HG03457 (cell line): ENCODE measurements around the gene SELENOH.
A peak's percentile ranks its signal among the peaks of the same experiment; 100 is the strongest.

Experiments used
- ATAC-seq: cut with Tn5 transposase; IDR thresholded peaks from one replicate; pipeline ENCODE4 v1.9.1; 2021; ENCODE audit warnings: moderate number of reproducible peaks; ENCODE audit not compliant: unreplicated experiment

Gene SELENOH

DNA sequence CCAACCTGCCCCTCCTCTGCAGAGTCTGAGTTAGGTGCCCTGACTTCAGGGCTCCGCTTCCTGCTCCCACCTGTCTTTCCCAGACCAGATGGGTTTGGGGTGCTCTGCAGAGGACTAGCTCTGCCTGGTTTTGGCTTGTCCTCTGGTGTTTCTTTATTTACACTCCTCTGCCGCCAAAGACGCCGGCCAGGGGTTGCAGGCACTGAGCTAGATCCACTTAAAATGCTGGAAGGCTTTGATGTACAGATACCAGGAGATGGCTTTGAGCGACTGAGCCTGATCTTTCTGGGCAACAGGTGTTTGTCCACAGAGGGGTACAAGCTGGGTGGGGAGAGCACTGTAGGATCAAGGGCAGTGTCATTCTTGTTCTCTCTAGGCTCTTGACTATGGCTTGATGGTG is 3.9 kb downstream of the SELENOH start:
- no peak for ATAC-seq

DNA sequence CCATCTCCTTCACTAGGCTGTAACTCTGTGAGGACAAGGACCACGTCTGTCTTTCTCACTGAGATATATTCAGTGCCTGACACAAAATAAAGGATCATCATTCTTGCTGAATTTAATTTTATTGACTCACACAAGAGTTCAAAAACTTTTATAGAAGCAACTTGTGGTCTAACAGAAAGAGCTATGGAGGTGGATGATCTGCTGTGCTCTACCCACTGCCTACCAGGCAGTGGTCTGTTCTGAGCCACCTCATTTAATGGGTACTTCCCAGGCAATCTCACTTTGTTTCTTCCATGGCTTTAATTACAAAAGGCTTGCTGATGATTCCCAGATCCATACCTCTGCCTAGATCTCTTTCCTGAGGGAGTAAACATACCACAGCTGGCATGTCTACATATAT is 5.6 kb downstream of the SELENOH start:
- ATAC-seq, result no peak

DNA sequence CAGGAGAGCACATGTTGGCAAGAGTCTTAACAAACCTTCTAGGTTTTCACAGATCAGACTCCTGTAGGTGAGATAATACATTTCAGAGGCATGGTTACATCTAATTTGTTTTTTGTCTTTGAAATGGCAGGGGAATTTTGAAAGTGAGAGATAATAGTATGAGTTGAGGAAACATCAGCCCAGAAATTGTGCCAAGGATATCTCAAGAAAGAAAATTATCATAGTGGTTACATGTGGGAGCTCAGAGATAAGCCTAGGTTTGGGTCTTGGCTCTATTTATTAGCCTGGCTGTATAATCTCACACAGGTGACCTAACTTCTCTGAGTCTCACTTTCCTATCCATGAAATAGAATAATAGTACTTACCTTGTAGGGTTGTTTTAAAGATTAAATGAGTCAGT is 9.9 kb downstream of the SELENOH start:
- no peak for ATAC-seq

DNA sequence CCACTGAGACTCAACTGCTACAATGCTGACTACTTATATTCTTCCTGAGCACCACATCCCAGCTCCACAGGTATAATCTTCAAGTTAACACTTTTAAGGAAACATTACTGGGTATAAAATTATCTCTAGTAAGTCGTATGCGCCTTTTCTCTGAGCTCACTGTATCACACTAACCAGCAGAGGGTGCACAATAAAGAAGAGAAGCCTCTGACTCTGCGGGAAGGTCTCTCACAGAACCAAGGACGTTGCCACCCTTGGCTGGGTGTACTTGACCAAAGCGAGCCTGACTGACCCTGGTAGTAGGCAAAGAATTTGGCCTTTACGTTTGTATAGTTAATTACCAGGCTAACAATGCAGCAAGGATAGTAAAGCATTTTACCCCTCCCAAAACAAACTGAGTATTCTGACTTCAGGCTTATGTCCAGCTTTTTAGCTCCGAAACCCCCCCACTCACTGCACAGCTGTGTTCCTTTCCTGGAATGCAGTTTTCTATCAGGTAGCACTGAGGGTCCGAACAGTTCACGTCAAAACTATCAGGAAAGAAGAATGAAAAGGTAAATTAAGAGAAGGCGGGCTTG is 10.5 kb downstream of the SELENOH start, which contains the start of gene BTBD18:
BTBD18 (minus strand) TSS at position 144 of the 578 bp plus-strand sequence. CDS start 631 bp downstream, outside the sequence.
- ATAC-seq, result no peak

DNA sequence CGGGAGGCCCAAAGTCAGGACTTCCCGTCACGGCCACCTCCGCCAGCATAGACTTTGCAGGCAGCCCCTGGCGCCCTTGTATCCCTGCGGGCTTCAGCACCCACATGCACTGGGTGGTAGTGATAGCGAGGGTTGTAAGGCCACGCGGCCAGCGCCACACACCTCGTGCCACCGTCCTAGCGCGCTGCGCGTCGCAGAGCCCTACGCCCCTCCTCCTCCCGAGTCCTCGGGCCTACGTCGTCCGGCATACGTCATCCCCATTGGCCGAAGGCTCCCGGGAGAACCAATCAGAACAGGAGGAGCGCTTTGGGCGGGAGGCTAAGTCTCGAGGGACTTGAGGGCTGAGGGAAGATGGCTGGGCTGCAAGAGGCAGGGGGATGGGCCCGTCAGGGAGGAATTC is 11.7 kb downstream of the SELENOH start:
- no peak for ATAC-seq

GRCh38 chr11:57758174-57758573 is 16.9 kb downstream of the SELENOH start:
- no peak for ATAC-seq

GRCh38 chr11:57761301-57762234 is 20.3 kb downstream of the SELENOH start, which contains the start of gene CTNND1:
Gene CTNND1 (plus strand): TSS chr11:57761802. CDS start chr11:57791479, 29,677 bp downstream.
- ATAC-seq, result peak; percentile 79

DNA sequence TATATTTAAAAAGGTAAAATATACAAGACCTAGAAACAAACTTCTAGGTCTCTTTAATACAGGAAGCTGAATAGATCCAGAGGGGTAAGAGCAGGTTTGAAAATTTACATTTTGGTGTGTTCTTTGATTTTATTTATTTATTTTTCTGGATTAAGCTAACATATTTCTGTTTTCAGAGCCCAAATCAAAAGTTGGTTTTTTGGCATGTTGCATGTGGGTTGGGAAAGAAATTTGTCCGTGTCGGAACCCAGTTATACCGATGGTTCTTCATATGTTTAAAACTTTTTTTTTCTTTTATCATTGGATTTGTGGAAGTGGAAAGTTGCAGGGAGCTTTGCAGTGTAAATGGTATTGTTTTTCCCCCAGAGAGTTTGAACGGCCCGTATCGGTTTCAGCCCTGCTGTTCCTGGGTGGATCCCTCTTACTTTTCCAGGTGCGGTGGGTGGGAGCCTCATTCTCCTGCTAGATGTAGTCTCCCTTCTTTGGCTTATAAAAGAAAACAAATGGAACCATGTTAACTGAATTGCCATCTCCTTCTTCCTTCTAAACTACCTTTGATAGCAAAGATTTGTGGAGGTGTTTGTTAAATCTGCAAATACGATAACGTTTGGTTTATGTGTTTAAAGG is 21.1 kb downstream of the SELENOH start:
- no peak for ATAC-seq

DNA sequence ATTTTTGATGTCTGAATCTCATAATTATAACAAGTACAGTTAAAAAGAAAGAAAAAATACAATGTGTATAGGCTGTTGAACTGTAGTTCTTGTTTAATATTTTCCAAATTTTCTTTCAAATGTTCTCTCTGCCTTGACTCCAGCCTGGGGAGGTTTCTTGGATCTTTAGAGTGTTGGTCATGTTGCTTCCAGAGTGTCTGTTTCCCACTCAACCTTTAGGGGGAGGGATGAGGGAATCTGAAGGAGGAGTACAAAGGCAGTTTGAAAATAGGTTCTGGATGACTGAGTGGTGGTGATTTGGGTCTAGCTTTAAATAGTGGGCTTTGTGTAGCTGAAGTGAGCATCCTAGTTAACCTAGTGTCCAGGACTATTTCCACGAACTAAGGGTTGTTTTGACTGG is 22.3 kb downstream of the SELENOH start:
- no peak for ATAC-seq

DNA sequence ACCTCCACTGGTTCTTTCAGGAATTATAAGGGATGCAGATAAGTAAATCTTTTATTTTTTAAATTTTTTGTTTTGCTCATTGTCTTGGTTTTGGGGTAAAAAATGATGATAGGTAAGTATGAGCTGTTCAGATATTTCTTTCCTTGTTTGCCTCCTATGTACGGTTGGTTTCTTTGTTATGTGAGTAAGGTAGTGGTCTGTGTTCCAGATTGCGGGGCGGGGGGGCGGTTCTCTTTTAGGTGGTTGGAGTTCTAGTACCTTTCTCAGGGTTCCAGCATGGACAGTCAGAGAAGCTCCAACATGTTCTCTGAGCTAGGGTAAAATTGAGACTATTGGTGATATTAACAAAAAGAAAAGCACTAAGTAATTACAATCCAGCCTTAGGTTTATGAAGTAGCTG is 22.7 kb downstream of the SELENOH start:
- ATAC-seq, result no peak

GRCh38 chr11:57764566-57764965 is 23.3 kb downstream of the SELENOH start:
- ATAC-seq, result no peak

GRCh38 chr11:57764972-57765371 is 23.7 kb downstream of the SELENOH start:
- ATAC-seq, result no peak

DNA sequence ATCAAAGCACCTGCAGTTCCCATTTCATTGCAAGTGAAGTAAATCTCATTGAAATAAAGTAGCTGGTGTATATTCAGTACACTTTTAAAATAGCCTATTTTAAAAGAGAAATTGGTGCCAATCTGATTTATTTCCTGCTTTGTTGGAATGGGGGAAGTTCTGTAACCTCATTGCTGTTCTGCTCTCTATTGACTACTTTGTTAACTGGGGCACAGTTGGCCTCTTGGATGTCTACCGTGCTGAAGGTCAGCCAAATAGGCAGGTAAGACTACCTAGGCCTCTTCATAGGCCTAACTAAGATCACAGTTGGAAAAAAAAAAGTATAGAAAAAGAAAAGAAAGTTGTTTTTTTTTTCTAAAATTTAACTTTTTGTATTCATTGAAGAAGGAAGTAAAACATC is 29.5 kb downstream of the SELENOH start:
- no peak for ATAC-seq

DNA sequence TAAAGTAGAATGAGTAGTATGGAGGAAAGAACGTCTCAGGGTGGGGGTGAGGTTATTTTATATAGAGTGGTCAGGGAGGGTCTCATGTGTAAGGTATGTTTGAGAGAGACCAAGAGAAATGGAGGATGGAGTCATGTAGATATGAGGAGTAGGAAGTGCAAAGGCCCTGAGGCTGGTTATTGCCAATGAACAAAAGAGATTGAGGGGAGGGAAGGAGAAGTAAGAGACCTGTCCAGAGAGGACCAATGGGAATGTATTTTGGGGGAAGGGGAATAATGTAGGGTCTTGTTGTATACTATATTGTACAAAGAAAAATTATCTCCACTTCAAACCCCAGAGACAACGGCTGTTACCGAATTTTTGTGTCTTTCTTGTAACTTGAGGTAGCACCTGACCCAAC is 30.1 kb downstream of the SELENOH start:
- ATAC-seq, result no peak

GRCh38 chr11:57772562-57772961 is 31.3 kb downstream of the SELENOH start:
- no peak for ATAC-seq

GRCh38 chr11:57773026-57773598 is 31.8 kb downstream of the SELENOH start:
- no peak for ATAC-seq

- no peak for ATAC-seq
Measured at GRCh38 chr11:57775491-57775890, 34.2 kb downstream of the SELENOH start.

DNA sequence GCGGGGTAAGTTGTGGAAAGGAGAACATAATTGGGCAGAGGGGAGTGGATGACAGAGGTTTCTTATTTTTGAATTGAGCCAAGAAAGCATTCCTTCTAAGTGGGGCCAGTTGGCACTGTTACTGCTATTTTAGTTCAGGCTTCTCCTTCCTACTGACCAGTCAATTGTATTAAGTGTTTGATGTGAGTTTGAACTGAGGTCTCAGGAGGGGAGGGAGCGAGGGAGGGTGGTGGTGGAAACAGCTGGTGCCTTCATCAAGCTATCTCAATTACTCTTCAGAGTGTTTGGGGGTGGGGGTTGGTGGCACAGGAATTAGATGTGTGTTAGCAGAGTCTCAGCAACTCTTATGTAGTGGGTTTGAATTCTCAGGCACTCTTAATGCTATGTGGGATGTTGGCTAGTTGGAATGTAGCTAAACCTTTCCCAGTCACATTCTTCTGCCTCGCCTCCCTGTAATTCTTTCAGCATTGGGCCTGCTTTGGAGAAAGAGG is 34.8 kb downstream of the SELENOH start:
- ATAC-seq, result no peak

- no peak for ATAC-seq
Measured at GRCh38 chr11:57776577-57777210, 35.4 kb downstream of the SELENOH start.

DNA sequence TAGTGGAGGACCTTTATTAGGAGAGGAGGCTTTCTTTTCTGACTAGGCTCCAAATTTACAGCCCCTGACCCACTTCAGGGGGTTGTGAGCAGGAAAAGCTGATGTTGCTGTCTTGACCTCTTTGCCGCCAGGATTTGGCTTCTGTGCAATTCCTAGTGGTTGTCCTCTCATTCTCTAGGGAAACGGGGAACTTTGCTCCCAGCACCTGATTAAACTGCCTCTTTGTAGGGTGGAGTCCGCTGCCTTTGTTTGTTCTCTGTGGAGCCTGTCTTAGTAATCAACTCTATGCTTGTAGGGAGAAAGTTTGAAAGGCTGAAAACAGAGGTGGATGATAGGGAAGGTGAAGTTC is 36.7 kb downstream of the SELENOH start:
- ATAC-seq, result no peak
